ENCODE data around the gene SEMA6A.

The SEMA6A gene

GRCh38 chr5:116449458-116449857, 125.2 kb downstream of the SEMA6A start:
- no peaks in the 10 kb centered on the region for H3K9me3 Mint-ChIP-seq
- H3K27ac Mint-ChIP-seq: no peak overlapping the region
- no peaks in the 10 kb centered on the region for H3K36me3 Mint-ChIP-seq (ENCODE audit: low read depth)
- H3K4me1 Mint-ChIP-seq (ENCODE audit: low read depth): no peaks in the 10 kb centered on the region
- no peaks in the 10 kb centered on the region for H3K27me3 Mint-ChIP-seq (ENCODE audit: low read depth)
- no peak overlapping the region for H3K4me3 Mint-ChIP-seq

GRCh38 chr5:116448870-116449427, 125.7 kb downstream of the SEMA6A start:
- Mint-ChIP-seq H3K4me1 (ENCODE audit: low read depth) (no peaks in the 10 kb centered on the region), H3K9me3 (no peaks in the 10 kb centered on the region), H3K27ac (no peak overlapping the region), H3K36me3 (ENCODE audit: low read depth) (no peaks in the 10 kb centered on the region), H3K4me3 (no peak overlapping the region), H3K27me3 (ENCODE audit: low read depth) (no peaks in the 10 kb centered on the region)

GRCh38 chr5:116448450-116448849, 126.2 kb downstream of the SEMA6A start:
- Mint-ChIP-seq H3K4me3 (no peak overlapping the region), H3K27ac (no peak overlapping the region), H3K4me1 (ENCODE audit: low read depth) (no peaks in the 10 kb centered on the region), H3K36me3 (ENCODE audit: low read depth) (no peaks in the 10 kb centered on the region), H3K9me3 (no peaks in the 10 kb centered on the region), H3K27me3 (ENCODE audit: low read depth) (no peaks in the 10 kb centered on the region)

GRCh38 chr5:116446356-116447005, 128.1 kb downstream of the SEMA6A start:
- Mint-ChIP-seq H3K27ac (no peak overlapping the region), H3K36me3 (ENCODE audit: low read depth) (no peaks in the 10 kb centered on the region), H3K9me3 (no peaks in the 10 kb centered on the region), H3K4me3 (no peak overlapping the region), H3K4me1 (ENCODE audit: low read depth) (no peaks in the 10 kb centered on the region), H3K27me3 (ENCODE audit: low read depth) (no peaks in the 10 kb centered on the region)

GRCh38 chr5:116445311-116445710, 129.3 kb downstream of the SEMA6A start:
- Mint-ChIP-seq H3K9me3 (no peaks in the 10 kb centered on the region), H3K4me3 (no peak overlapping the region), H3K27ac (no peak overlapping the region), H3K36me3 (ENCODE audit: low read depth) (no peaks in the 10 kb centered on the region), H3K27me3 (ENCODE audit: low read depth) (no peaks in the 10 kb centered on the region), H3K4me1 (ENCODE audit: low read depth) (no peaks in the 10 kb centered on the region)

- Mint-ChIP-seq H3K9me3 (no peaks in the 10 kb centered on the region), H3K36me3 (ENCODE audit: low read depth) (no peaks in the 10 kb centered on the region), H3K27me3 (ENCODE audit: low read depth) (no peaks in the 10 kb centered on the region), H3K27ac (no peak overlapping the region), H3K4me1 (ENCODE audit: low read depth) (no peaks in the 10 kb centered on the region), H3K4me3 (no peak overlapping the region)
These were observed 130.0 kb downstream of the SEMA6A start for GRCh38 chr5:116444373-116445295.

- Mint-ChIP-seq H3K9me3 (no peaks in the 10 kb centered on the region), H3K27me3 (ENCODE audit: low read depth) (no peaks in the 10 kb centered on the region), H3K4me1 (ENCODE audit: low read depth) (no peaks in the 10 kb centered on the region), H3K27ac (no peak overlapping the region), H3K4me3 (no peak overlapping the region), H3K36me3 (ENCODE audit: low read depth) (no peaks in the 10 kb centered on the region)
These were observed 131.6 kb downstream of the SEMA6A start for GRCh38 chr5:116442931-116443551.

- Mint-ChIP-seq H3K27me3 (ENCODE audit: low read depth) (no peaks in the 10 kb centered on the region), H3K9me3 (no peaks in the 10 kb centered on the region), H3K27ac (no peak overlapping the region), H3K4me3 (no peak overlapping the region), H3K4me1 (ENCODE audit: low read depth) (no peaks in the 10 kb centered on the region), H3K36me3 (ENCODE audit: low read depth) (no peaks in the 10 kb centered on the region)
These were observed 132.5 kb downstream of the SEMA6A start for GRCh38 chr5:116442095-116442534.

- H3K27me3 Mint-ChIP-seq (ENCODE audit: low read depth): no peaks in the 10 kb centered on the region
- H3K4me1 Mint-ChIP-seq (ENCODE audit: low read depth): no peaks in the 10 kb centered on the region
These were observed 133.4 kb downstream of the SEMA6A start for GRCh38 chr5:116441223-116441622.

GRCh38 chr5:116440457-116441001, 134.1 kb downstream of the SEMA6A start:
- no peaks in the 10 kb centered on the region for H3K36me3 Mint-ChIP-seq (ENCODE audit: low read depth)
- no peaks in the 10 kb centered on the region for H3K27me3 Mint-ChIP-seq (ENCODE audit: low read depth)
- no peak overlapping the region for H3K4me3 Mint-ChIP-seq
- no peaks in the 10 kb centered on the region for H3K4me1 Mint-ChIP-seq (ENCODE audit: low read depth)
- H3K27ac Mint-ChIP-seq: no peak overlapping the region
- H3K9me3 Mint-ChIP-seq: no peaks in the 10 kb centered on the region

More at GRCh38 chr5:116441223-116441622, 133.4 kb downstream of the SEMA6A start:
- Mint-ChIP-seq H3K4me3 (no peak overlapping the region), H3K9me3 (no peaks in the 10 kb centered on the region), H3K27ac (no peak overlapping the region), H3K36me3 (ENCODE audit: low read depth) (no peaks in the 10 kb centered on the region)

- no peaks in the 10 kb centered on the region for H3K9me3 Mint-ChIP-seq
- H3K4me3 Mint-ChIP-seq: no peak overlapping the region
- no peaks in the 10 kb centered on the region for H3K4me1 Mint-ChIP-seq (ENCODE audit: low read depth)
- H3K27ac Mint-ChIP-seq: no peak overlapping the region
- H3K36me3 Mint-ChIP-seq (ENCODE audit: low read depth): no peaks in the 10 kb centered on the region
- H3K27me3 Mint-ChIP-seq (ENCODE audit: low read depth): no peaks in the 10 kb centered on the region
These were observed 134.7 kb downstream of the SEMA6A start for GRCh38 chr5:116439905-116440304.

- H3K4me1 Mint-ChIP-seq (ENCODE audit: low read depth): no peaks in the 10 kb centered on the region
- no peaks in the 10 kb centered on the region for H3K27me3 Mint-ChIP-seq (ENCODE audit: low read depth)
- no peaks in the 10 kb centered on the region for H3K9me3 Mint-ChIP-seq
- H3K4me3 Mint-ChIP-seq: no peak overlapping the region
- no peaks in the 10 kb centered on the region for H3K36me3 Mint-ChIP-seq (ENCODE audit: low read depth)
- H3K27ac Mint-ChIP-seq: no peak overlapping the region
These were observed 135.6 kb downstream of the SEMA6A start for GRCh38 chr5:116438979-116439554.

- no peaks in the 10 kb centered on the region for H3K4me1 Mint-ChIP-seq (ENCODE audit: low read depth)
- no peak overlapping the region for H3K27ac Mint-ChIP-seq
- H3K9me3 Mint-ChIP-seq: no peaks in the 10 kb centered on the region
- no peak overlapping the region for H3K4me3 Mint-ChIP-seq
- no peaks in the 10 kb centered on the region for H3K27me3 Mint-ChIP-seq (ENCODE audit: low read depth)
- no peaks in the 10 kb centered on the region for H3K36me3 Mint-ChIP-seq (ENCODE audit: low read depth)
These were observed 136.6 kb downstream of the SEMA6A start for GRCh38 chr5:116437922-116438578.

GRCh38 chr5:116437351-116437705, 137.3 kb downstream of the SEMA6A start:
- Mint-ChIP-seq H3K27me3 (ENCODE audit: low read depth) (no peaks in the 10 kb centered on the region), H3K27ac (no peak overlapping the region), H3K4me1 (ENCODE audit: low read depth) (no peaks in the 10 kb centered on the region), H3K9me3 (no peaks in the 10 kb centered on the region), H3K36me3 (ENCODE audit: low read depth) (no peaks in the 10 kb centered on the region), H3K4me3 (no peak overlapping the region)
